Stomach (tissue), 9 donors: ENCODE measurements around the gene SPON2. TPM values are rescaled to one million over a fixed set of nuclear protein-coding genes. Genes with fewer than 3 reads are reported as not detected.

Experiments
- DNase-seq, 2 donors: peaks; one replicate each; pipeline versions ENCODE4 v3.0.0 to v3.0.0-alpha.2; 2013 to 2019
- H3K27ac ChIP-seq, 5 donors: fragments of 200-600 bp in 4 of 5; sonication (generic) in 4 of 5; one replicate each; pipeline ENCODE4 v1.5.1; 2013 to 2019; ENCODE audit warnings: mild to moderate bottlenecking in 1 of 5, moderate library complexity in 1 of 5
- H3K27me3 ChIP-seq, 3 donors: fragments of 200-600 bp; sonication (generic); one replicate each; pipeline ENCODE4 v1.5.1; 2017 to 2019; ENCODE audit warnings: mixed run types in 1 of 3
- H3K36me3 ChIP-seq, 4 donors: fragments of 200-600 bp; sonication (generic); 1 replicate in 3 of 4; 2 replicates in 1 of 4; pipeline ENCODE4 v1.5.1; 2016 to 2019
- H3K4me1 ChIP-seq, 4 donors: fragments of 200-600 bp; sonication (generic); one replicate each; pipeline ENCODE4 v1.5.1; 2016 to 2019
- H3K4me3 ChIP-seq, 4 donors: fragments of 200-600 bp; sonication (generic) in 3 of 4; one replicate each; pipeline ENCODE4 v1.5.1; 2016 to 2019; ENCODE audit warnings: mild to moderate bottlenecking in 1 of 4
- H3K9me3 ChIP-seq, 4 donors: fragments of 200-600 bp; sonication (generic); one replicate each; pipeline ENCODE4 v1.5.1; 2016 to 2019
- EP300 ChIP-seq: sonication (generic); formaldehyde crosslinking; IDR thresholded peaks from one replicate; pipeline ENCODE4 v1.6.1; 2017; ENCODE audit warnings: antibody characterized with exemption
- POLR2A ChIP-seq, 4 donors: fragments of 450-650 bp; IDR thresholded peaks; one replicate each; pipeline ENCODE4 v1.6.1; 2016; ENCODE audit warnings: antibody characterized with exemption in 4 of 4, control low read depth in 2 of 4, mild to moderate bottlenecking in 1 of 4, moderate library complexity in 1 of 4
- POLR2AphosphoS5 ChIP-seq, 3 donors: sonication (generic); formaldehyde crosslinking; IDR thresholded peaks; one replicate each; pipeline ENCODE4 v1.6.1; 2016; ENCODE audit warnings: antibody characterized with exemption in 3 of 3
- whole genome bisulfite sequencing, 5 donors: extraction: QIAGEN DNeasy Blood & Tissue Kit in 3 of 5; methylation state at CpG; one replicate each; pipeline versions ENCODE4 v1.1.5 to v1.1.7; 2013 to 2018; 5-methylcytosine and 5-hydroxymethylcytosine counted together
- intact Hi-C: fragments of 100-400 bp; cut with DNase I; formaldehyde crosslinking; loops from one replicate; pipeline ENCODE4 v1.15.1; 2023; ENCODE audit warnings: low total_unique reads
- polyA plus RNA-seq, 3 donors: library from polyadenylated mRNA; stranded (reverse); fragments of 200-250 nt; gene quantifications; one replicate each; pipeline ENCODE4 v1.2.3, GENCODE V29; 2013
- total RNA-seq, 5 donors: library from RNA; depleted of rRNA; stranded (reverse); fragments of >200 nt; gene quantifications; one replicate each; pipeline versions ENCODE4 v1.1.0 to v1.2.3, GENCODE V29; 2014 to 2016
- TF ChIP-seq, protein P1 (sequence below), 7 experiments: fragments of 450-650 bp in 4 of 7; fragments of 200-600 bp in 3 of 7; sonication (generic) in 3 of 7; IDR thresholded peaks; one replicate each; pipeline ENCODE4 v1.5.1; 2016 to 2019; ENCODE audit warnings: antibody characterized with exemption in 7 of 7, control low read depth in 2 of 7, mild to moderate bottlenecking in 1 of 7
- donor health status: healthy with polysubstance abuse.
- donor health status: Bipolar disorder and iron deficiency.
- donor health status: healthy.

Gene SPON2
- total and polyA plus RNA-seq, 8 donors, result 12.8 to 224 (median 47.6) TPM

DNA sequence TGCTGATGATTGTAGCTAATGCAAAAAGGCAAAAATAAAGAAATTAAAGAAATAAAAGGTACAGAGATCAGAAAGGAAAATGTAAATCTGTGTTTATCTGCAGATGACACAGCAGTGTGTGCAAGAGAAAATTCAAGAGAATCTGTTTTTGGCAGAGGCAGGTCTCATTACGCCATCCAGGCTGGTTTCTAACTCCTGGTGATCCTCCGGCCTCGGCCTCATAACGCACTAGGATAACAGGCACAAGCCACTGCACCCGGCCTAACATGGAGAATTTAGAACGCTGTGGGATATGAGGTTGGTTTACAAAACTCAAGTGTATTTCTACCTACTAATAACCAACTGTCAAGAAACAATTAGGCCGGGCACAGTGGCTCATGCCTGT lies 47.2 kb upstream of the SPON2 start:
- peaks cover 51 to 90% (median 86%) of the 10 kb centered on the region in 4 donors for H3K36me3 ChIP-seq

DNA sequence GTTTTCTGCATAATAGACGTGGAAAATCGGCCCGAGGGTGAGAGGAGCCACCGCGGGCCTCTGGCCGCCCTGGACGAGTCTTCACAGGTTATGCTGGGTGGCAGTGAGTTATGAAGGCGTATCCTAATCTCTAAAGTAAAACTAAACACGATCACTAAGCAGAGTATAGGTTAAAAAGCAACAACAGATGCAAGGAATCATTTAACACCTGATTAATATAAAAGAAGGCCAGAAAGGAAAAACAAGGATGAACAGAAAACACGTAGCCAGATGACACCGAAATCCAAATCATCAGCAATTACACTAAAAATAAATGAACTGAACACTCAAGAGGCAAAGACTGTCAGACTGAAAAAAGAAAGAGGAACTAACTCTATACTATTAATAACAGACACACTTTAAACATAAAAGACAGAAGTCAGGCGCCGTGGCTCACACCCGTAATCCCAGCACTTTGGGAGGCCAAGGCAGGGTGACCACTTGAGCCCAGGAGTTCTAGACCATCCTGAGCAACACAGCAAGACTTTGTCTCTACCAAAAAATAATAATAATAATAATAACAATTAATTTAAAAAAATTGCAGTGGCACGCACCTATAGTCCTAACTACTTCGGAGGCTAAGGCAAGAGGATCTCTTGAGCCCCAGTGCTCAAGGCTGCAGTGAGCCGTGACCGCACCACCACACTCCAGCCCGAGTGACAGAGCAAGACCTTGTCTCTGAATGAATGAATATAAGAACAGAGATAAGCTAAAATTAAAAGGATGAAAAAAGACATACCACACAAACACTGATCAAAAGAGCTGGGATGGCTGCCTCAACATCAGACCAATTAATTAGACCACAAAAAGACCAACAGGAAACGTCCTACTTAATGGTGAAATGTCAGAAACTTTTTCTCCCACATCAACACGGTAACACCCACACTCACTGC lies 46.5 kb upstream of the SPON2 start:
- Histone ChIP-seq H3K4me1 (peaks cover 10 to 51% (median 35%) of the 10 kb centered on the region in 4 donors), H3K4me3 (no peak overlapping the region), H3K27ac (peak overlapping the region in 2 of 5 donors; percentile 51 to 53), H3K27me3 (no peaks in the 10 kb centered on the region), H3K36me3 (peaks cover 51 to 90% (median 86%) of the 10 kb centered on the region in 4 donors), H3K9me3 (no peaks in the 10 kb centered on the region)
- intact Hi-C loops, result no loop called here
- no peak for DNase-seq
- WGBS, 5 donors, result 76 to 89% (median 83%) methylated on average over 21 of the region's 21 CpGs
- TF ChIP-seq, protein P1, sequence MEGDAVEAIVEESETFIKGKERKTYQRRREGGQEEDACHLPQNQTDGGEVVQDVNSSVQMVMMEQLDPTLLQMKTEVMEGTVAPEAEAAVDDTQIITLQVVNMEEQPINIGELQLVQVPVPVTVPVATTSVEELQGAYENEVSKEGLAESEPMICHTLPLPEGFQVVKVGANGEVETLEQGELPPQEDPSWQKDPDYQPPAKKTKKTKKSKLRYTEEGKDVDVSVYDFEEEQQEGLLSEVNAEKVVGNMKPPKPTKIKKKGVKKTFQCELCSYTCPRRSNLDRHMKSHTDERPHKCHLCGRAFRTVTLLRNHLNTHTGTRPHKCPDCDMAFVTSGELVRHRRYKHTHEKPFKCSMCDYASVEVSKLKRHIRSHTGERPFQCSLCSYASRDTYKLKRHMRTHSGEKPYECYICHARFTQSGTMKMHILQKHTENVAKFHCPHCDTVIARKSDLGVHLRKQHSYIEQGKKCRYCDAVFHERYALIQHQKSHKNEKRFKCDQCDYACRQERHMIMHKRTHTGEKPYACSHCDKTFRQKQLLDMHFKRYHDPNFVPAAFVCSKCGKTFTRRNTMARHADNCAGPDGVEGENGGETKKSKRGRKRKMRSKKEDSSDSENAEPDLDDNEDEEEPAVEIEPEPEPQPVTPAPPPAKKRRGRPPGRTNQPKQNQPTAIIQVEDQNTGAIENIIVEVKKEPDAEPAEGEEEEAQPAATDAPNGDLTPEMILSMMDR (IDR thresholded peaks at IDR 0.05), result no peak
- TF ChIP-seq EP300 (no peak), POLR2A (IDR thresholded peaks at IDR 0.05) (no peak), POLR2AphosphoS5 (IDR thresholded peaks at IDR 0.05) (no peak)

More for the DNA sequence above, 47.2 kb upstream of the SPON2 start:
- WGBS, 5 donors, result 81 to 98% (median 91%) methylated on average over 7 of the region's 7 CpGs
- Histone ChIP-seq H3K4me1 (peaks cover 10 to 47% (median 35%) of the 10 kb centered on the region in 4 donors), H3K27me3 (no peaks in the 10 kb centered on the region), H3K4me3 (no peak overlapping the region), H3K9me3 (no peaks in the 10 kb centered on the region), H3K27ac (peak overlapping the region in 2 of 5 donors; percentile 51 to 53)
- intact Hi-C loops, result no loop called here
- no peak for DNase-seq
- no peak for TF ChIP-seq POLR2A (IDR thresholded peaks at IDR 0.05)
- TF ChIP-seq, protein P1 (IDR thresholded peaks at IDR 0.05), result no peak
- TF ChIP-seq EP300, result no peak
- no peak for TF ChIP-seq POLR2AphosphoS5 (IDR thresholded peaks at IDR 0.05)

DNA sequence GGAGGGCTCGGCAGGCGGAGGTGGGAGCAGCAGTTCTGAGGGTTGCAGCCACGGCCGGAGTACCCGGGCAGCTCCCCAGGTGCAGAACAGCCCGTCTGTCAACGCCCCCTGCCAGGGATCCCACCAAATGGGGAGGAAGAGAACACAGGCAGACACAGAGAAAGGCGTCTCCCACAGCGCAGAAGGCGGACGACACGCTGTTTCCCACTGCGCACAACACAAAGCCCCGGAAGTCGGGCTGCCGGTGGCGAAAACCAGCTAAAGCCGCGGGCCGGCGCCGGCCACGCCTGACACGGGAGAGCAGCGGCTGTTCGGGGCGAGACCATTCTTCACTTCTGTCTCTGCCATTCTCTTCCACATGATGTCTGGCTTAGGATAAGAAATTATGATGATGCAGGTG lies 45.0 kb upstream of the SPON2 start:
- Histone ChIP-seq H3K4me3 (no peak overlapping the region), H3K36me3 (peaks cover 50 to 90% (median 86%) of the 10 kb centered on the region in 4 donors), H3K27ac (peak overlapping the region in 4 of 5 donors; percentile 28 to 74 (median 51)), H3K27me3 (no peaks in the 10 kb centered on the region), H3K4me1 (peaks cover 10 to 66% (median 38%) of the 10 kb centered on the region in 4 donors), H3K9me3 (no peaks in the 10 kb centered on the region)
- no peak for DNase-seq
- no peak for TF ChIP-seq POLR2AphosphoS5 (IDR thresholded peaks at IDR 0.05)
- no peak for TF ChIP-seq POLR2A (IDR thresholded peaks at IDR 0.05)
- no peak for TF ChIP-seq EP300
- TF ChIP-seq, protein P1 (IDR thresholded peaks at IDR 0.05), result no peak
- 95 to 97% (median 95%) methylated on average over 26 to 27 of the region's 27 CpGs for WGBS, 5 donors
- intact Hi-C loops, result no loop called here

DNA sequence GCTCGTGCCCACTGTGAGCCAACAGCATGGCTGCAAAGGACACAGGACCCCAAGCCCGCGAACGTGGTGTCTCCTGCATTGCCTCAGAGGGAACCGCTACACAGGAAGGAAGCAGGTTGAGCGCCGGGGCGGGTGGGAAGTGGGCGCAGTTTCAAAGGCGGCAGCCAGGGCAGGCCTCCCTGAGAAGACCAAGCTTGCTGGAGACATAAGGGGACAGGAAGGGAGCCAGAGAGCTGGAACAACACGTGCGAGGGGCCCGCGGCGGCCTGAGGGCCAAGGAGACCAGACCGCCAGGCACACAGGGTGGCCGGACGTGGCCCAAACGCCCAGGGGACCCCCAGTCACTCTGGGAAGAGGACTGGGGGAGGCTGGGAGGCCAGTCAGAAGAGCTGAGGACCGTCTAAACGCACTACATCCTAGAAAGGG lies 44.5 kb upstream of the SPON2 start:
- H3K36me3 ChIP-seq, result peaks cover 49 to 90% (median 86%) of the 10 kb centered on the region in 4 donors
- H3K4me1 ChIP-seq, result peaks cover 15 to 71% (median 43%) of the 10 kb centered on the region in 4 donors
- TF ChIP-seq POLR2A (IDR thresholded peaks at IDR 0.05), result no peak
- TF ChIP-seq EP300, result no peak
- TF ChIP-seq, protein P1 (IDR thresholded peaks at IDR 0.05), result peak in 1 of 7 experiments; percentile 22
- 63 to 82% (median 77%) methylated on average over 18 to 21 of the region's 21 CpGs for WGBS, 5 donors
- no peaks in the 10 kb centered on the region for H3K9me3 ChIP-seq
- intact Hi-C loops, result no loop called here
- H3K27me3 ChIP-seq, result no peaks in the 10 kb centered on the region
- H3K27ac ChIP-seq, result peak overlapping the region in 4 of 5 donors; percentile 28 to 74 (median 51)
- no peak overlapping the region for H3K4me3 ChIP-seq
- peak; percentile 48 to 59 for DNase-seq
